Keratinocyte (primary cell): ENCODE results near the gene AOPEP. TPM values are rescaled to one million over a fixed set of nuclear protein-coding genes. Genes with fewer than 3 reads are reported as not detected.

Experiments
- DNase-seq: peaks from one replicate; pipeline ENCODE4 v3.0.0-alpha.2; 2011; ENCODE audit warnings: low read depth, missing footprints, low spot score
- FAIRE-seq: peaks from 2 replicates; lab custom pipeline; 2011; peaks lifted over from hg19 to GRCh38; lab: Jason Lieb, UNC
- H2AFZ ChIP-seq: 2 replicates; pipeline ENCODE4 v1.6.0; 2012; ENCODE audit warnings: low read length, control low read depth, inconsistent platforms; ENCODE audit not compliant: control insufficient read depth
- H3K27ac ChIP-seq: 2 replicates; pipeline ENCODE4 v1.5.1; 2011; ENCODE audit warnings: low read length; ENCODE audit not compliant: control insufficient read depth, insufficient read depth
- H3K27me3 ChIP-seq: 3 replicates; pipeline ENCODE4 v1.6.0; 2011; ENCODE audit warnings: low read length; ENCODE audit not compliant: control insufficient read depth, insufficient read depth; ENCODE audit errors: extremely low read depth
- H3K36me3 ChIP-seq, 2 experiments: 2 replicates in 1 of 2; 3 replicates in 1 of 2; pipeline ENCODE4 v1.5.1; 2011; ENCODE audit warnings: low read length in 2 of 2, mild to moderate bottlenecking in 1 of 2; ENCODE audit not compliant: control insufficient read depth in 2 of 2, insufficient read depth in 2 of 2; ENCODE audit errors: extremely low read depth in 1 of 2
- H3K4me1 ChIP-seq: 3 replicates; pipeline ENCODE4 v1.5.1; 2011; ENCODE audit warnings: low read length; ENCODE audit not compliant: control insufficient read depth, insufficient read depth; ENCODE audit errors: extremely low read depth
- H3K4me2 ChIP-seq: 3 replicates; pipeline ENCODE4 v1.6.0; 2011; ENCODE audit warnings: low read depth, low read length; ENCODE audit not compliant: control insufficient read depth, insufficient read depth; ENCODE audit errors: extremely low read depth
- H3K4me3 ChIP-seq, 3 experiments: fragments of 200-600 bp in 1 of 3; sonication (generic) in 1 of 3; 2 replicates in 2 of 3; 3 replicates in 1 of 3; pipeline ENCODE4 v1.5.1; 2011 to 2016; ENCODE audit warnings: low read length in 3 of 3, mild to moderate bottlenecking in 3 of 3, control low read depth in 2 of 3, inconsistent platforms in 1 of 3, low read depth in 1 of 3, mixed read lengths in 1 of 3, mixed run types in 1 of 3, moderate library complexity in 1 of 3; ENCODE audit not compliant: control insufficient read depth in 2 of 3, insufficient read depth in 2 of 3; ENCODE audit errors: extremely low read depth in 1 of 3
- H3K79me2 ChIP-seq: 2 replicates; pipeline ENCODE4 v1.6.0; 2012; ENCODE audit warnings: low read length; ENCODE audit not compliant: control insufficient read depth, insufficient read depth
- H3K9ac ChIP-seq: 3 replicates; pipeline ENCODE4 v1.6.0; 2011; ENCODE audit warnings: low read length; ENCODE audit not compliant: control insufficient read depth, insufficient read depth; ENCODE audit errors: extremely low read depth
- H3K9me1 ChIP-seq: 3 replicates; pipeline ENCODE4 v1.6.0; 2011; ENCODE audit warnings: low read length; ENCODE audit not compliant: control insufficient read depth, insufficient read depth; ENCODE audit errors: extremely low read depth
- H3K9me3 ChIP-seq: 2 replicates; pipeline ENCODE4 v1.5.1; 2012; ENCODE audit warnings: low read depth, low read length; ENCODE audit not compliant: control insufficient read depth
- H4K20me1 ChIP-seq: 3 replicates; pipeline ENCODE4 v1.6.0; 2011; ENCODE audit warnings: low read length; ENCODE audit not compliant: control insufficient read depth, insufficient read depth; ENCODE audit errors: extremely low read depth
- CTCF ChIP-seq, 3 experiments: IDR thresholded peaks in 1 of 3; conservative IDR thresholded peaks in 1 of 3; optimal IDR thresholded peaks in 1 of 3; 2 replicates in 2 of 3; 3 replicates in 1 of 3; pipeline versions ENCODE3 to v1.5.1; 2011; ENCODE audit warnings: low read length in 3 of 3, mild to moderate bottlenecking in 3 of 3, moderate library complexity in 2 of 3, control low read depth in 1 of 3, inconsistent platforms in 1 of 3; ENCODE audit not compliant: insufficient read depth in 2 of 3; ENCODE audit errors: extremely low read depth in 1 of 3
- EZH2 ChIP-seq: IDR thresholded peaks from one replicate; pipeline ENCODE4 v1.6.1; 2012; ENCODE audit warnings: inconsistent platforms, mild to moderate bottlenecking, low read length, moderate library complexity
- dilution Hi-C: fragments of 300-500 bp; cut with MboI; formaldehyde crosslinking; loops from one replicate; pipeline ENCODE4 v1.7.0; 2020; ENCODE audit warnings: low sequenced_read_pairs; ENCODE audit not compliant: extremely low pct_ligation_motif_present
- polyA plus RNA-seq, 5 experiments: library from polyadenylated mRNA; depleted of rRNA in 3 of 5; stranded (reverse) in 3 of 5; stranded (forward) in 1 of 5; unstranded in 1 of 5; fragments of >200 nt; gene quantifications; 1 replicate in 1 of 5; 2 replicates in 3 of 5; 3 replicates in 1 of 5; pipeline versions ENCODE4 v1.2.1 to v1.2.3, GENCODE V29; 2011 to 2012; ENCODE audit warnings: missing spikeins in 2 of 5, low read depth in 1 of 5, low replicate concordance in 1 of 5
- small RNA-seq, 3 experiments: library from RNA; depleted of rRNA; stranded (forward); fragments of <200 nt; gene quantifications; one replicate each; pipeline ENCODE3, GENCODE V24; 2012; ENCODE audit warnings: low read depth in 3 of 3, low replicate concordance in 1 of 3; ENCODE audit not compliant: insufficient read length in 3 of 3

AOPEP gene
- polyA plus RNA-seq, 1 donor (not counting 4 experiments of a cell fraction or from before 2014, with no cell fraction given) = 27.0 TPM

GRCh38 chr9:95135756-95136155 is 409.3 kb downstream of the AOPEP start:
- Histone ChIP-seq H3K9ac (no peak overlapping the region), H3K36me3 (no peaks in the 10 kb centered on the region), H3K27ac (no peak overlapping the region), H3K4me1 (peaks cover 15% of the 10 kb centered on the region), H3K4me2 (no peak overlapping the region), H2AFZ (no peak overlapping the region), H3K27me3 (no peaks in the 10 kb centered on the region), H3K9me1 (no peaks in the 10 kb centered on the region), H3K4me3 (no peak overlapping the region), H3K9me3 (no peaks in the 10 kb centered on the region), H3K79me2 (no peaks in the 10 kb centered on the region), H4K20me1 (no peaks in the 10 kb centered on the region)
- DNase-seq (no peak), FAIRE-seq (no peak)
- no peak for TF ChIP-seq EZH2
- TF ChIP-seq CTCF (optimal IDR thresholded peaks at IDR 0.05 in 1 of 3, IDR thresholded peaks at IDR 0.05 in 1 of 3, conservative IDR thresholded peaks at IDR 0.05 in 1 of 3; ENCODE audit: extremely low read depth in 1 of 3, insufficient read depth in 2 of 3, low read length in 3 of 3) = no peak
- dilution Hi-C loops = no loop called here

Small RNAs within 50 kb of the gene (small RNA-seq; reads per million reads assigned to genes)
- 0 to 2.0 (median 1.0) reads per million in 3 experiments for gene MIR2278
- gene MIR23B = 1,023 to 25,624 (median 12,340) reads per million in 3 experiments
- gene MIR27B = 500 to 92,780 (median 28,179) reads per million in 3 experiments
- gene MIR3074 = 0 reads per million in 3 experiments
- 0 reads per million in 3 experiments for gene MIR6081

Other genes starting within 250 kb of the AOPEP start
- gene PCAT7, start 171.6 kb upstream of the AOPEP start, polyA plus RNA-seq = not detected in 3 replicates
- gene FBP2, start 132.9 kb upstream of the AOPEP start, polyA plus RNA-seq = not detected in 3 replicates
- 0.16 to 0.29 TPM (median 0.26 TPM) in 3 replicates for gene FBP1, start 87.2 kb upstream of the AOPEP start, polyA plus RNA-seq